ENCODE measurements around the gene GMIP. TPM values are rescaled to one million over a fixed set of nuclear protein-coding genes. Genes with fewer than 3 reads are reported as not detected.
A peak's percentile ranks its signal among the peaks of the same experiment; 100 is the strongest.

Gene GMIP
- total RNA-seq, 2 experiments from 2014 or later = 110 to 111 TPM

GRCh38 chr19:19655641-19656343 lies 12.3 kb upstream of the GMIP start:
- Mint-ChIP-seq H3K27me3 (no peaks in the 10 kb centered on the region), H3K4me1 (peaks cover 12% of the 10 kb centered on the region), H3K4me3 (no peak overlapping the region), H3K9me3 (ENCODE audit: low read depth) (no peaks in the 10 kb centered on the region), H3K27ac (no peak overlapping the region), H3K36me3 (peaks cover 65% of the 10 kb centered on the region)
- ATAC-seq (no peak), DNase-seq (no peak)
- CTCF ChIA-PET = interaction anchor here (1.4 kb wide), 1 partner anchor 102 kb away, joined by 5 read pairs; no protein-coding TSS in a partner anchor

DNA sequence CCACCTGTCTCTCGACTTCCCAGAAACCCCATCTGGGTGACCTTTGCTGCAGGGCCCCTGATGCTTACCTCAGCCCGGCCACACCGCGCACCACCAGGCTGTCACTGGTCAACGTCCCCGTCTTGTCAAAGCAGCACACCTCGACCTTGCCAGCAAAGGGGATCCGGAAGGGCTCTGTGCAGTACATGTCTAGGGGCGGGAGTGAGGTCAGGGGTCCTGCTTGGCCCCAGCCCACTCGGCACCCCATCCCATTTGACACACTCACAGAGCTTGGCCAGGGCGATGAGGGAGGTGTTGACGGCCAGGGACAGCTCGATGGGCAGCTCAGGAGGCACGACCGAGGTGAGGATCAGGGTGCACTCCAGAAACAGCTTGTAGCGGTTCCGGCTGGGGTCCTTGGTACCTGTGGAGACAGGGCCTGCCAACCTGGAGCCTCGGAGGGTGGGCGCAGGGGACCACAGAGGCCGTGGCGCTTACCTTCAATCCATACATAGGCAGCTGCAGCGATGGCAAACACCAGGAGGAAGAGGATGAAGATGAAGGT lies 11.7 kb upstream of the GMIP start:
- Mint-ChIP-seq H3K27ac (no peak overlapping the region), H3K9me3 (ENCODE audit: low read depth) (no peaks in the 10 kb centered on the region), H3K4me1 (peaks cover 11% of the 10 kb centered on the region), H3K4me3 (no peak overlapping the region), H3K27me3 (no peaks in the 10 kb centered on the region), H3K36me3 (peaks cover 67% of the 10 kb centered on the region)
- CTCF ChIA-PET = interaction anchor here (0.6 to 1.4 kb wide), 2 partner anchors 101 to 123 kb away, joined by 3 to 5 read pairs; no protein-coding TSS in a partner anchor
- no peak for DNase-seq
- no peak for ATAC-seq

- Mint-ChIP-seq H3K27ac (no peak overlapping the region), H3K36me3 (peaks cover 60% of the 10 kb centered on the region), H3K4me1 (peaks cover 5% of the 10 kb centered on the region), H3K9me3 (ENCODE audit: low read depth) (no peaks in the 10 kb centered on the region), H3K27me3 (no peaks in the 10 kb centered on the region), H3K4me3 (no peak overlapping the region)
- ATAC-seq (no peak), DNase-seq (no peak)
- CTCF ChIA-PET = interaction anchor here (1.4 kb wide), 2 partner anchors 11 to 100 kb away, joined by 5 to 7 read pairs; partner anchors contain the start of gene GMIP
These were observed 11.0 kb upstream of the GMIP start for GRCh38 chr19:19654441-19654840.

- Mint-ChIP-seq H3K4me3 (no peak overlapping the region), H3K27me3 (no peaks in the 10 kb centered on the region), H3K36me3 (peaks cover 60% of the 10 kb centered on the region), H3K27ac (no peak overlapping the region), H3K9me3 (ENCODE audit: low read depth) (no peaks in the 10 kb centered on the region), H3K4me1 (peaks cover 5% of the 10 kb centered on the region)
- CTCF ChIA-PET = interaction anchor here (1.4 kb wide), 1 partner anchor 10 kb away, joined by 7 read pairs; the partner anchor contains the start of gene GMIP
- no peak for DNase-seq
- ATAC-seq = no peak
These were observed 10.2 kb upstream of the GMIP start for GRCh38 chr19:19653597-19654147.

- CTCF ChIA-PET = interaction anchor here (1.8 kb wide), 1 partner anchor 9 kb away, joined by 8 read pairs; no protein-coding TSS in a partner anchor
- Mint-ChIP-seq H3K36me3 (peaks cover 56% of the 10 kb centered on the region), H3K27me3 (no peaks in the 10 kb centered on the region), H3K9me3 (ENCODE audit: low read depth) (no peaks in the 10 kb centered on the region), H3K4me1 (no peaks in the 10 kb centered on the region), H3K4me3 (no peak overlapping the region), H3K27ac (no peak overlapping the region)
- DNase-seq (no peak), ATAC-seq (no peak)
These were observed 9.2 kb upstream of the GMIP start for GRCh38 chr19:19652482-19653295.

GRCh38 chr19:19651076-19651475 lies 7.6 kb upstream of the GMIP start:
- Mint-ChIP-seq H3K27me3 (no peaks in the 10 kb centered on the region), H3K9me3 (ENCODE audit: low read depth) (no peaks in the 10 kb centered on the region), H3K4me1 (no peaks in the 10 kb centered on the region), H3K4me3 (no peak overlapping the region), H3K36me3 (peaks cover 51% of the 10 kb centered on the region), H3K27ac (no peak overlapping the region)
- CTCF ChIA-PET = interaction anchor here (0.9 to 4.6 kb wide), 3 partner anchors 11 to 119 kb away, joined by 3 to 29 read pairs (median 8); no protein-coding TSS in a partner anchor
- ATAC-seq (no peak), DNase-seq (no peak)

DNA sequence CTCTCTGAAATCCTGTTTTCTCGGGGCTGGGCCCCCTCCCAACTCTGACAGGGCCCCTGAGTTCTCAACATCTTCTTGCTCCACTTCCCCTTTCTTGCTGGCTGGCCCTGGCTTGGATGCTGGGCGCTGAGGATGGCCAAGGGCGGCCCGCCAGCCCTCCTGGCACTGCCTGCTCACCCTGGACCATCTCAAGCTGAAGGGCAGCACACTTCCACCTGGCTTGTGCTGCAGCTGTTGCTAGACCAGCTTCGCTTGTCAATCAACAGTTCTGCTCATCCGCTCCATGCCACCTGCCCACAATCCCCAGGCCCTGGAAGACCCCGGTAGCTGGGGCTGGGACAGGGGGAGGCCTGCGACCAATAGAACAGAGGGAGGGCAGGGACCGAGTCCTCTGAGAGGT lies 6.9 kb upstream of the GMIP start:
- no peak overlapping the region for H3K27ac Mint-ChIP-seq
- CTCF ChIA-PET = interaction anchor here (4.6 kb wide), 1 partner anchor 118 kb away, joined by 29 read pairs; no protein-coding TSS in a partner anchor
- no peaks in the 10 kb centered on the region for H3K27me3 Mint-ChIP-seq
- H3K4me1 Mint-ChIP-seq = no peaks in the 10 kb centered on the region
- H3K36me3 Mint-ChIP-seq = peaks cover 51% of the 10 kb centered on the region
- DNase-seq (no peak), ATAC-seq (no peak)
- H3K4me3 Mint-ChIP-seq = no peak overlapping the region
- H3K9me3 Mint-ChIP-seq (ENCODE audit: low read depth) = no peaks in the 10 kb centered on the region

DNA sequence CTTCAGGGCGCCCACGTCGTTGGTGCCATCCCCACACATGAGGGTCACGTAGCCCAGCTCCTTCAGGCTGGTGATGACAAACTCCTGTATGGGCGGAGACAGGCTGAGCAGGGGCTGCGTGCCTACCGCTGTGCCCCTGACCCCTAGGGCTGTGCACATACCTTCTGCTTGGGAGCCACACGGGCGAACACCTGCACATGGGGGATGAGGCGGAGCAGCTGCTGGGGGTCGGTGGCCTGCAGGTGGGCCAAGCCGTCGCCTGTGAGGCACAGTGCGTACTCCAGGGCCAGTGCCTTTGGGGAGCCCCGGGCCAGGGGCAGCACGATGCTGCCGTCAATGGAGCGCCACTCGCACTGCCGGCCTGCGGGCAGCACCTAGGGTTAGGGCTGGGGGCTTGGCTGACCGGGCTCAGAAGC lies 6.1 kb upstream of the GMIP start:
- no peak for ATAC-seq
- Mint-ChIP-seq H3K27me3 (no peaks in the 10 kb centered on the region), H3K27ac (no peak overlapping the region), H3K9me3 (ENCODE audit: low read depth) (no peaks in the 10 kb centered on the region), H3K36me3 (peaks cover 51% of the 10 kb centered on the region), H3K4me1 (no peaks in the 10 kb centered on the region), H3K4me3 (no peak overlapping the region)
- no peak for DNase-seq
- CTCF ChIA-PET = interaction anchor here (0.9 to 4.6 kb wide), 2 partner anchors 12 to 117 kb away, joined by 3 to 29 read pairs; no protein-coding TSS in a partner anchor

- H3K27ac Mint-ChIP-seq = no peak overlapping the region
- H3K27me3 Mint-ChIP-seq = no peaks in the 10 kb centered on the region
- ATAC-seq (no peak), DNase-seq (no peak)
- CTCF ChIA-PET = interaction anchor here (0.9 to 4.6 kb wide), 2 partner anchors 13 to 117 kb away, joined by 3 to 29 read pairs; no protein-coding TSS in a partner anchor
- H3K4me3 Mint-ChIP-seq = no peak overlapping the region
- H3K4me1 Mint-ChIP-seq = peaks cover 2% of the 10 kb centered on the region
- H3K36me3 Mint-ChIP-seq = peaks cover 50% of the 10 kb centered on the region
- H3K9me3 Mint-ChIP-seq (ENCODE audit: low read depth) = no peaks in the 10 kb centered on the region
These were observed 5.7 kb upstream of the GMIP start for GRCh38 chr19:19649155-19649554.

- H3K4me3 Mint-ChIP-seq = no peak overlapping the region
- H3K4me1 Mint-ChIP-seq = peaks cover 8% of the 10 kb centered on the region
- no peak overlapping the region for H3K27ac Mint-ChIP-seq
- peaks cover 44% of the 10 kb centered on the region for H3K36me3 Mint-ChIP-seq
- ATAC-seq (no peak), DNase-seq (no peak)
- CTCF ChIA-PET = interaction anchor here (4.6 kb wide), 1 partner anchor 115 kb away, joined by 29 read pairs; no protein-coding TSS in a partner anchor
- no peaks in the 10 kb centered on the region for H3K27me3 Mint-ChIP-seq
- no peaks in the 10 kb centered on the region for H3K9me3 Mint-ChIP-seq (ENCODE audit: low read depth)
These were observed 3.8 kb upstream of the GMIP start for GRCh38 chr19:19647037-19647835.

DNA sequence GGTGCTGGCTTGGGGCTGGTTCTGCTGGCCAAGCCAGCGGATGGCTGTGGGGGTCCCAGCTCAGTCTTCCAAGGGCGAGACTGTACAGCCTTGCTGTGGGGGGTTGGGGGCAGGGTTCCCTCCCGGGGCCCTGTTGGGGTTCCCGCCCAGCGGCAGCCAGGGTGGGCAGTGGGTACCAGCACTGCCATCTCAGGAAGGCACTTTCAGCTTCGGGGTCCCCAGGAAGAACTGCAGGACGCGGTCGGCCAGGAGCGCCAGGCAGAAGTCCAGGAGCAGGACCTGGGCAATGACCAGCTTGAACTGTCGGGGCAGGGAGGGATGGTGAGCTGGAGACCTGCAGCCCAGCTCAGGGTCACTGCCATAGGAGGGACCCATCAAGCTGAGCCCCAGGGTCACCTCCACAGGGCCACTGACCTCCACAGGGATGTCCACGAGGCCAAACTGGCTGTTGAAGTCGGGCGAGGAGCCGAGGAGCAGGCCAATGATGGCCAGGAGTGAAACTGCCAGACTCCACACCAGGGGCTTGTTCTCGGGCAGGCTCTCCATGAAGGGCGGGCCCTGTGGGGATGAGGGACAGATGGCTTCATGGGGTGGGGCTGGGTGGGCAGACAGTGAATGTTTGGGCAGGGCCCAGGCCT lies 1.9 kb upstream of the GMIP start:
- CTCF ChIA-PET = interaction anchor here (0.6 to 1.2 kb wide), 2 partner anchors 112 to 114 kb away, joined by 3 to 4 read pairs; no protein-coding TSS in a partner anchor
- H3K9me3 Mint-ChIP-seq (ENCODE audit: low read depth) = no peaks in the 10 kb centered on the region
- H3K36me3 Mint-ChIP-seq = peaks cover 36% of the 10 kb centered on the region
- peak overlapping the region; percentile 34 for H3K27ac Mint-ChIP-seq
- peaks cover 15% of the 10 kb centered on the region for H3K4me1 Mint-ChIP-seq
- no peaks in the 10 kb centered on the region for H3K27me3 Mint-ChIP-seq
- no peak for ATAC-seq
- H3K4me3 Mint-ChIP-seq = no peak overlapping the region
- DNase-seq = no peak

DNA sequence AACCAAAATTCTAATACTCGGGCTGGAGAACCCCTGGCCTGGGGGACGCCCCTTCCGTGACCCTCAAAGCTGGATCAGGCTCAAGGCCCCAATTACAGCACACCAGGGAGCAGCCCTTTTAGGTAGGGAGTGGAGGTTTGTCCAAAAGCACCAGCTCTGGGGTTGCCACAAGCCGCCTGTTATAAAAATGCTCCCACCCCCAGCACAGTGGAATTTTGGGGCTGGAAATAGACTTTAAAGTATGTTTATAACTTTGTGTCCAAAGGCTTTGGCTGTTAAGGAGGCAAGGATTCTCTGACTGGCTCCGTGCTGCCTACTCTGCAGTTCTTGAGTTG lies 564 bp upstream of the GMIP start:
- CTCF ChIA-PET = interaction anchor here (0.7 to 1.7 kb wide), 18 partner anchors 8 to 176 kb away, joined by 3 to 32 read pairs (median 4); partner anchors contain the start of genes NDUFA13, TSSK6 and YJEFN3
- ATAC-seq = no peak
- DNase-seq = no peak
- Mint-ChIP-seq H3K4me3 (peak overlapping the region; percentile 95), H3K27ac (peak overlapping the region; percentile 99), H3K36me3 (peaks cover 35% of the 10 kb centered on the region), H3K4me1 (peaks cover 17% of the 10 kb centered on the region), H3K9me3 (ENCODE audit: low read depth) (no peaks in the 10 kb centered on the region), H3K27me3 (no peaks in the 10 kb centered on the region)
